ENCODE data around the gene ZNRF1. TPM values are rescaled to one million over a fixed set of nuclear protein-coding genes. Genes with fewer than 3 reads are reported as not detected.

Gene ZNRF1
- total RNA-seq, 1 donor from 2014 or later, result 115 TPM

GRCh38 chr16:75073545-75074303 lies 74.9 kb downstream of the ZNRF1 start:
- TF ChIP-seq CTCF (IDR thresholded peaks at IDR 0.05; ENCODE audit: unreplicated experiment), result no peak
- H3K36me3 Mint-ChIP-seq (ENCODE audit: low read depth, unreplicated experiment), result peaks cover 18% of the 10 kb centered on the region
- no peaks in the 10 kb centered on the region for H3K27me3 Mint-ChIP-seq (ENCODE audit: unreplicated experiment)
- no peak overlapping the region for H3K27ac Mint-ChIP-seq (ENCODE audit: unreplicated experiment)
- H3K4me1 Mint-ChIP-seq (ENCODE audit: unreplicated experiment), result peaks cover 40% of the 10 kb centered on the region
- H3K4me3 Mint-ChIP-seq (ENCODE audit: unreplicated experiment), result no peak overlapping the region
- no peaks in the 10 kb centered on the region for H3K9me3 Mint-ChIP-seq (ENCODE audit: unreplicated experiment)
- no peak for DNase-seq (ENCODE audit: low spot score)

- Mint-ChIP-seq H3K9me3 (ENCODE audit: unreplicated experiment) (no peaks in the 10 kb centered on the region), H3K27me3 (ENCODE audit: unreplicated experiment) (no peaks in the 10 kb centered on the region), H3K27ac (ENCODE audit: unreplicated experiment) (no peak overlapping the region), H3K4me1 (ENCODE audit: unreplicated experiment) (peaks cover 41% of the 10 kb centered on the region), H3K4me3 (ENCODE audit: unreplicated experiment) (no peak overlapping the region), H3K36me3 (ENCODE audit: low read depth, unreplicated experiment) (peaks cover 21% of the 10 kb centered on the region)
- TF ChIP-seq CTCF (IDR thresholded peaks at IDR 0.05; ENCODE audit: unreplicated experiment), result no peak
- no peak for DNase-seq (ENCODE audit: low spot score)
Observed at GRCh38 chr16:75074304-75074793, 75.5 kb downstream of the ZNRF1 start.

DNA sequence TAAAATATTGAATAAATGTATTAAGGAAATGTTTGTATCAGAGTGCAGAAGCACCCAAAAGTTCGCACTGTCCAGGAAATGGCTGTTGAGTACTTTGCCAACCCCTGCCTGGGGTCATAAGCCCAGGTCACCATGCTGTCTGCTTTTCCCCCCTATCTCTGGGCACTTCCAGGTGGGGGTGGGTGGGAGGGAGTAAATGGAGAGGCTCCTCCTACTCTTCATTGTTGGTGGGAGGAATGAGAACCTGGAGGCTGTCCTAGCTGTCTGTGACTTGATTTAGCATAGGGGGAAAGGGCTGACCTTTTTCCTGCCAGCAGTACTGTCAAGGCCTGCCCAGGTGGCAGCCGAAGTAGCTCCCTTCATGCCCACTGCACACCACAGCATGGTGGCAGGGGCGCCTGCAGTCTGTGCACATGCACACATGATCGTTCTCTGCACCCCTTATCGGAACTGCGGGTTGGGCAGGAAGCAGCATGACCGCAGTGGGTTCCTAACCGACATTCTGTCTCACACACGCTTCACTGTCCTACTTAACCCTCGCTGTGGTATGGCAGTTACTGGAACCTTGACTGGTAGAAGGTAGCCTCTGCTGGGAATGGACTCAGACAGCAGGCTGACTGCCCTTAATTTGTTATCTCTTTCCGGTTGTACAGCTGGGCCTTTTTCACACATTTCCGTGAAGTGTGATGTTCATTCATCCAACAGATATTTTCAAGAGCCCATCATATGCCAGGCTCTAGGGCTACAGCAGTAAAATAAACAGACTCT lies 76.3 kb downstream of the ZNRF1 start:
- H3K27me3 Mint-ChIP-seq (ENCODE audit: unreplicated experiment), result no peaks in the 10 kb centered on the region
- H3K27ac Mint-ChIP-seq (ENCODE audit: unreplicated experiment), result no peak overlapping the region
- no peaks in the 10 kb centered on the region for H3K9me3 Mint-ChIP-seq (ENCODE audit: unreplicated experiment)
- peaks cover 41% of the 10 kb centered on the region for H3K4me1 Mint-ChIP-seq (ENCODE audit: unreplicated experiment)
- H3K4me3 Mint-ChIP-seq (ENCODE audit: unreplicated experiment), result no peak overlapping the region
- no peak for TF ChIP-seq CTCF (IDR thresholded peaks at IDR 0.05; ENCODE audit: unreplicated experiment)
- DNase-seq (ENCODE audit: low spot score), result no peak
- peaks cover 21% of the 10 kb centered on the region for H3K36me3 Mint-ChIP-seq (ENCODE audit: low read depth, unreplicated experiment)

DNA sequence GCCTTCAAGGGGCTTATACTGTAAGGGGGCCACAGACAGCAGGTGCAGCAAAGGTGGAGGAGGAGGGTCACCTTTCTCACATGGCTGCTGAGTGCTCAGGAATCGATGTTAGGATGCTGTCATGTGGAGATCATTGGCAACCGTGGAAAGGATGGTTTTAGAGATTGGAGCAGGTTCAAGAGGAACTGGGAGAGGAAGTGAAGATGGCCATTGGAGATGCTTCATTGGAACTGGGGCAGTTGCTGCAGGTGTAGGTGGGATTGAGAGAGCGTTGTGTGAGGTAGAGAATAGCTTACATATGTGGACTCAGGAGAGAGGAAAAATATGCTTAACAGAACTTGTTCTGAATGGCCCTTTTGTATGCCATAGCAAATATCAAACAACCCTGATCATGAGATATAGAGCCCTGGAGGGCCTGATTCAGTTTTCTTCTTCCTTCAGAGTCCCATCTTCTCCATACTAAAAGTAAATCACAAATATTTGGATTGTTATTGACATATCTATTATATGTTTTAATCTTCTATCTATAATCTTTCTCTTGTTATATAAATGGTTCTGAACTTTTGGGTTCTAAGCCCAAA lies 77.0 kb downstream of the ZNRF1 start:
- Mint-ChIP-seq H3K27ac (ENCODE audit: unreplicated experiment) (no peak overlapping the region), H3K4me3 (ENCODE audit: unreplicated experiment) (no peak overlapping the region), H3K36me3 (ENCODE audit: low read depth, unreplicated experiment) (peaks cover 18% of the 10 kb centered on the region), H3K4me1 (ENCODE audit: unreplicated experiment) (peaks cover 40% of the 10 kb centered on the region), H3K27me3 (ENCODE audit: unreplicated experiment) (peaks cover 2% of the 10 kb centered on the region), H3K9me3 (ENCODE audit: unreplicated experiment) (no peaks in the 10 kb centered on the region)
- TF ChIP-seq CTCF (IDR thresholded peaks at IDR 0.05; ENCODE audit: unreplicated experiment), result no peak
- DNase-seq (ENCODE audit: low spot score), result no peak
